ENCODE measurements around the gene GLDC. TPM values are rescaled to one million over a fixed set of nuclear protein-coding genes. Genes with fewer than 3 reads are reported as not detected.
"Not testable (repeated sequence)": the region's sequence is repeated elsewhere in the genome, so short reads cannot be mapped to it uniquely, and the experiment has no call there.

The GLDC gene
- polyA plus RNA-seq, 1 donor, result 1.3 TPM

DNA sequence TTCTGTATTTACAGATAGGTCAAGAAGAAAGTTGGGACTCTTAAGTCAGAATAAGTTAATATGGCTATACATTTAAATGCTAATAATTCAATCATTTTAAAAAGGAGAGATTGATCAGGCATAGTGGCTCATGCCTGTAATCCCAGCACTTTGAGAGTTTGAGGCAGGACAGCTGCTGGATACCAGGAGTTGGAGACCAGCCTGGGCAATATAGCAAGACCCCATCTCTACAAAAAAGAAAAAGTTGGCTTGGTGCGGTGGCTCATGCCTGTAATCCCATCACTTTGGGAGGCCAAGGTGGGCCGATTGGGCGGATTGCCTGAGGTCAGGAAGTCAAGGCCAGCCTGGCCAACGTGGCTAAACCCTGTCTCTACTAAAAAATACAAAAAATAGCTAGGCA is 15.0 kb upstream of the GLDC start:
- DNase-seq, result no peak

DNA sequence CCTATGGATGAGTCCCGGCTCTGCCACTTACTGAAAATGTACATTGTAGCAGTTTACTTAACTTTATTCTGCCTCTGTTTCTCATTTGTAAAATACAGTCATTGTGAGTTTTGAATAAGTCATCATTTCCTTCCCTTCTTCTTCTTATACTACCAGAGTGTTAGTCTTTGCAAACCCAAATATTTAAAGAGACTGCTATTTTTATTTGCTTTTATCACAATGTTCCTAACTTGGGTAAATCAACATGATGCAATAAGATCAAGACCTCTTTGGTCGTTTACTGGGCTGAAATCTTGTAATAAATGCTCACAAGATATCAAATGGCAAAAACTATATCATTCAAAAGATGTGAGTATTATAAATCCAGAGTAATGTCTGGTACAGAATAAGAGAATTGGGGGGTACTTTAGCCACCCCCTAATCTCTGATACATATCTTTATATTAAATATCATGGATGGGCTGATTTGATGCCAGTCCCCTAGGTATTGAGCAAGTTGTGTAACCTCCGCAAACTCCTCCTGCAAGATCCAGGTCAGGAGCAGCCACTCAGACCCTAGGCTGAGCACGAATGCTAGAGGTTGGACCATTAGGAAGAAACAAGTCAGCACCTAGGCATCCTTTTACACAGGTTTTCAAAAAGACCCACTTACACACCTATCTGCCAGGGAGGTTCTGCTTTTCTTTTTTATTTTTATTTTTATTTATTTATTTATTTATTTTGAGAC is 13.3 kb upstream of the GLDC start:
- DNase-seq, result no peak

DNA sequence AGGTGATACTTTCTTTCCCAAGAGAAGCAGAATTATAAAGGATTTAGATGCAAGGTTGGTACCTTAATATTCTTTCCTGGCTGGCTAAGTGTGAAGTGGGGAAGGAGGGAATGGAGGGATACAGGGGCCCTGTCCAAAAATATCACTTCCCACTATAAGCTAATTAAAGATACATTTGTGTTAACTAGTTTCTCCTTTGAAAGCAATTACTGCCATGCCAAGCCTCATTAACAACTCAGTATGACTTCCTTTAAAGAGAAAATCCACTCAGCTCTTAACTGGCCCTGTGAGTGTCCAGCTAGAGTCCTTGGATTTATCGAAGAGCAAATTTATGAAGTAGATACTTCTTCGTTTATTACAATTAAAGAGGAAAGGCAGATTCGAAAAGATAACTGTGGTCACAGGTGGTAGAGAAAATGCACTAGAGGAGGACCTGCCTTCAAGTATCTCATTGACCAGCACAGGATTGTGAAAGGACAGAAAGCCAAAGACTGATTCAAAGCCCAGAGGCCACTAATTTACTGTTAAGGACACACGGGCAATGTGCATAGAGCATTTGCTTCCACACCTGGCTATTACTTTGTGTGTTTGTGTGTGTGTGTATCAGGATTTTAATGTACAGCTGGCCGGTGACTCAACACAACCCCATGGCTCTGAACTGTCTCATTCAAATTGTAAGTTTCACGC is 11.2 kb upstream of the GLDC start:
- DNase-seq, result no peak

DNA sequence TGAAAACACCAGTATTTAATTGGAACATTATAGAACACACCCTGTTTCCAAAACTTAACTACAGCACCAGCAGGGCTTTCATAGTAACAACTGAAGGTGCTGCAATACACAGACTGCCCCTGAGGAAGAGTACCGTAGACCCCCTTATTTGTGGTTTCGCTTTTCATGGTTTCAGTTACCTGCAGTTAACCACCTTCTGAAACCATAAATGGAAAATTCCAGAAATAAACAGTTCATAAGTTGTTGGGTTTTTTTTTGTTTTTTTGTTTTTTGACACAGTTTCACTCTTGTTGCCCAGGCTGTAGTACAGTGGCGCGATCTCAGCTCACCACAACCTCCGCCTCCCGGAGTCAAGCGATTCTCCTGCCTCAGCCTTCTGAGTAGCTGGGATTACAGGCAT is 9.5 kb upstream of the GLDC start:
- DNase-seq, result no peak

DNA sequence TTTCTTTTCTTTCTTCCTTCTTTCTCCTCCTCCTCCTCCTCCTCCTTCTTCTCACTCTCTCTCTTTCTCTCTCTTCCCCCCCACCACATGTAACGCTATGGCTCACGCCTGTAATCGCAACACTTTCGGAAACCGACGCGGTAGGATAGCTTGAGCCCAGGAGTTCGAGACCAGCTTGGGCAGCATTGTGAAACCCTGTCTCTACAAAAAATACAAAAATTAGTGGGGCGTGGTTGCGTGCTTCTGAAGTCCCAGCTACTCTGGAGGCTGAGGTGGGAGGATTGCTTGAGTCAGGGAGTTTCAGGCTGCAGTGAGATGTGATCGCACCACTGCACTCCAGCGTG is 736 bp upstream of the GLDC start:
- DNase-seq, result no peak

DNA sequence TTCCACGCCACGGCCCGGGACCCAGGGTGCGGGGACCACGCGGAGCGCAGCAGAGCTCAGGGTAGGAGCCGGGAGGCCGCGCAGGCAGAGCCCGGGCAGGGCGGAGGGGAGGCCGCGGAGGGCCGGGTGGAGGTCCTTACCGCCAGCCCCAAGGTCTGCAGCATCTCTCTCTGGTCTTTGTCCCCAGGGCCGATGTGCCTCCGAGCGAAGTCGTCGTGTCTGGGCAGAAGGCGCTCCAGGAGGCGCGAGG is 499 bp downstream of the GLDC start:
- DNase-seq, result not testable (repeated sequence)

DNA sequence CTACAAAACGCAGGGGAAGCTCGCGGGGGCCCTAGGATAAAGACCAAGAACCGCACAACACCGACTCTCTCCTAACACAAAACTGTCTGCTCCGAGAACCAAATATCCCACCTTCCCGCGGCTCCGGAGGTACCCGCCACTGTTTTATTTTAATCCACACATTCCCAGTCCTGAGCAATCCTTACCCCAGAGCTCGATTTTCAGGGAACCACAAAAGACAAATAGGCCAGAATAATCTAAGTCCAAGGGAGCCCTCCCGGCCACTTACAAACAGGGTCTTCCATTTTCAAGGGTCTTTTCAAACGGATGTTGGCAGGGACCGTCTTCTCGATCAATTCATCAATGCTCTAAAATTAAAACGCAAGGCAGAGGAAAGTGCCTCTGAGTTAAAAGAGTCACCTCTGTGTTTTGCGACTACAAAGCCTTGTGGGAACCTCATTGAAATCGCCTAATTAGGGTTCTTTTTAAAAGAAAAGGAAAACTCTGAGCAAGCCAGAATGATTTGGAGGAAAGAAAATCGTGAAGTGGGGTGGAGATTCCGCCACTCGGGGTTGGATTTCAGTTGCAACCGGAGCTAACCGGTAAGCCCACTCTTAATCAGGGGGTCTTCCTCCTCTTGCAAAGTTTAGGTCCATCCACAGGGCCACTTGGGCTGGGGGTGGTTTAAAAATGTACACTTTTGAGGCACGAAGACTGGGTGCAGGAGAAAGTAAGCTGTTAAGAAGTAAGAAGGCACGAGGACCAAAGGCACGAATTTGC is 1.0 kb downstream of the GLDC start:
- no peak for DNase-seq

DNA sequence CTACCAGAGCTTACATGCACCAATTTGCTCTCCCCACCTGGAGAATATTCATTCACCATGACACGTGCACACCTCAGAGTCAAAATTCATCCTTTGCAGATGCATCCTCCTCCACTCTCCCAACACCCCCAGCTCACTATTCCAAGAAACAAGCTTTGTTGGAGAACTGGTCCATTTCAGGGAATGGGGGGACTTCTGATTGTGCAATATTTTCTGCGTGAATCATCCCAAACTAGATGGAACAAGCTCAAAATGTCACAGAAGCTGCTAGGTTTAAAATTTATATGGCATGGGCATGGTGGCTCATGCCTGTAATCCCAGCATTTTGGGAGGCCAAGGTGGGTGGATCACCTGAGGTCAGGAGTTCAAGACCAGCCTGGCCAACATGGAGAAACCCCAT is 3.6 kb downstream of the GLDC start:
- no peak for DNase-seq

DNA sequence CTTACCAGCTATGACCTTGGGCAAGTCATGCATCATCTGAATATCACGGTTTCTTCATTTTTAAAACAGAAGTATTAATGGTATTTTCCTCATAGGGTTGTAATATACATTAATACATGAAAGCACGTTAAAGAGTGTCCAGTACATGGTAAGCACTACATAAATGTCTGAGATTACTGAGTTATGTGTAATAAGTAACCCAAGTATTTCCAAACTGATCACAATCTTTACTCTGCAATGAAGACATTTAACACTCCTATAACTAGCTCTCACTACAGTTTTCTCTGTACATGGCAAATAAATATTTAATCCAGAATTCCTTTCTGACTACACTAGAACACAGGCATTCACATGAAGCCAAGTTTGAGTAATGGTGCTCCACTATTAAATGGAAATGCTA is 4.0 kb downstream of the GLDC start:
- DNase-seq, result no peak

DNA sequence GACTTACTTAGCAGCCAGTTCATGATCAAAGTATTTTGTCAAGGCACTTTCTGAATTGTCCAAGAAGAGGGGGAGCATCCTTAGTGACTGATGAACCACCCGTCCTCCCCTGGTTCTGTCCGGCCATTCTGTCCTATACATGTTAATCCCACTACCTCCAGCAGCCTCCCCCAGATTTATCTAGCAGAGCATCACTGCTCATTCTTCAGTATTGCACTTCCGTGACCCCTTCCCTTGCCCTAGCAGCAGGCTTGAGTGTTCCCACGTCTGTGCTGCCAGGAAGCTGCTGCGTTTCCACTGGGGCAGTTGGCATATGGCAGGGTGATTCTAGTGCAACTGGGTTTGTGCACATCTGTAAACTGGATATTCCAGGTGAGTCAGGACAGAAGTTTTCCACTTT is 4.5 kb downstream of the GLDC start:
- no peak for DNase-seq

DNA sequence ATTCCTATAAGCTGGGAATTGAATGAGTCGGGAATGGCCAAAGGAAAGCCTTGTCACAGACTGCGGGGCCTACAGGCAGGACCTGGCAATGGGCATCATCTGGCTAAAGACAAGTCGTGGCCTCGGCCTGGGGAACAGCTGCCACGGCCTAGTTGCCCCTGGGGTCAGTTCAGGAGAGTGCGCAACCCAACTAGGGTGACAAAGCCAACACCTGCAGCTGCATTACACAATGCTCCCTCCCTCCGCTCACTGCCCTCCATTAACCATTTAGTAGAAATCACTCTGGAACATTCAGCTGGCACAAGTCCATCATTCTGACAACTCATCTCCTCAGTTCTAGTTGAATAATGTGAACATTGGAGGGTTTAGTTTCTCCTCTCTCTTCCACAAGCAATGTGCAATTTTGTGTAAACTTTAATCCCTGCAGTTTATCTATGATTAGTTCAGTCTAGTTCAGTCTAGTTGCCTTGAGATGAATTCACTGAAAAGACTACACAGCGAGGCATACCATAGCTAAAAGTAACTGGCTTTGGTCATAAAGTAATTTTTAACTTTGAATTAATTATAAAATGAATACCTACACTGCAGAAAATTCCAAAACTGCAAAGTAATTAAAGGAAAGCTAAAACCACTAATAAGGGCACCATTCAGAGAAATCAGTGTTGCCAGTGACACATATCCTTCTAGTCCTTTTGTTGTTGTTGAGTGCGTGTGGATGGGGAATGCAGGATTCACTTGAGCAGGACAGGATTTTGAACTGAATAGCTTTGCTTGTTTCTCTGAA is 5.1 kb downstream of the GLDC start:
- no peak for DNase-seq

DNA sequence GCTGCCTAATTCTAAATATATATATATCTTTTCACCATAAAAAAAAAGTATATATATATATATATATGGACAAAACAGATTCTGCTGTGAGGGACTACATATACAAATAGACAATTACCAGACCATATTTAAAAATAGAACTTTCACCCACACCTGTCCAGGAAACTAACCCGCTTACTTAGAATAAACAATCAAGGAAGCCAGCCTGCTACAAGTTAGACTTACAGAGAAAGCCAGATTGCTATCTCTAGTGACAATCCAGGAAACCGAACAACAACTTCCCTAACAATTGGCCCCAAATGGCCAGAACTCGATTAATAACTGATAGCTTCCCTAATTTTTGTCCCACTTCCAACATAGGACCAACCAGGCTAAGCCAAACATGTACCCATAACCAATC is 5.9 kb downstream of the GLDC start:
- no peak for DNase-seq

DNA sequence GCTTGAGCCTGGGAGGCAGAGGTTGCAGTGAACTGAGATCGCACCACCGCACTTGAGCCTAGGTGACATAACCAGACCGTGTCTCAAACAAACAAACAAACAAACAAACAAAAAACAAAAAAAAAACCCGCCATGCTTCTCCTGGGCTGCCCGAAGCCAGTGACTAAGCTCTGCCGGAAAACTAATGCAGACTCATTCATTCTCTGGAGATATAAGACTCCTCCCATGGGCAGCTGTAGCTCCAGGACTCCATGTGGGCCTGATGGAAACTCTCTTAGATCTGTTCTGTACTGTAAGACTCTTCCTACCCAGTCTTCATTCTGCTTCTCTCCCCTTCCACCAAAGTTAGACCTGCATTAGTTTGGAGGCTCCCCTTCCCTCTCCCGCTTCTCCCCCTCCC is 11.1 kb downstream of the GLDC start:
- no peak for DNase-seq

DNA sequence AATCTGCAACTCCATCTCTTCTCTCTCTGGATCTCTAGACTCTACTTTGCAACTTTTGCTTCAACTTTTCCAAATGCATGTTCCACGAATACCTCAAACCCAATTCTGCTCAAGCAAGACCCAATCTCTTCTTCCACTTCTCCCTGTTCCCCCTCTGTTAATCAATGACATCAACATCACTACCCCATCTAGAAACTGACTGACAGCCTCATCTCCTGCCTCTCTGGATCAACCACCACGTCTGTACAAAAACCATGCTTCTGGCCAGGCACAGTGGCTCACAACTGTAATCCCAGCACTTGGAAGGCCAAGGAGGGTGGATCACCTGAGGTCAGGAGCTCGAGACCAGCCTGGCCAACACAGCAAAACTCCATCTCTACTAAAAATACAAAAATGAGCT is 12.2 kb downstream of the GLDC start:
- no peak for DNase-seq

DNA sequence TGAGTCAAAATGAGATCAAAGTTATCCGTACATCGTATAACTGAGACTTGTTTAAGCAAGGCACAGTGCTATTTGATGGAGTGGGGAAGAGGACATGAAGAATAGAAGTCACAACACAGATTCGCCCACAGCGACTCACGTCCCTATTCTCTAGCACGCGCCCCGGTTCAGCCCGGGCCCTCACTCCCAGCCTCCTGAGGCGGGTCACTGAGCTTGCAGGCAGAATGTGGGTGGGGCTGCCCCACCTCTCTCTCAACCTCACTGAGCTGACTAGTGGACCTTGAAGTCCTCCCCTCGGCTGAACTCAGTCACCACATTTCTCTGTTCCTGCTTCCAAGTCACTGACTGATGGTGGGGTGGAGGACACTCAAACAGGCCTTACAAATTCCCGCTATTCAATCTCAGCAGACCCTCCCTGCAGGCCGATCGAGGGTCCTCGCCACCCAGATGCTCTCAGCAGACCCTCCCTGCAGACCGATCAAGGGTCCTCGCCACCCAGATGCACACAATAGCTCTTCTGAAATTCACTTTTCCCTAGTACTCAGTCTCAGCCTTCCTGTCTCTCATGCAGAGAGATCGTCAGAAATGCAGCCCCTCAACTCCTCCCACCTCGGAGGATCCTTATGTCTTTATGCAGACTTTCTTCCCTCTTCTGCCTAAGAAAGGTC is 12.9 kb downstream of the GLDC start:
- DNase-seq, result no peak

DNA sequence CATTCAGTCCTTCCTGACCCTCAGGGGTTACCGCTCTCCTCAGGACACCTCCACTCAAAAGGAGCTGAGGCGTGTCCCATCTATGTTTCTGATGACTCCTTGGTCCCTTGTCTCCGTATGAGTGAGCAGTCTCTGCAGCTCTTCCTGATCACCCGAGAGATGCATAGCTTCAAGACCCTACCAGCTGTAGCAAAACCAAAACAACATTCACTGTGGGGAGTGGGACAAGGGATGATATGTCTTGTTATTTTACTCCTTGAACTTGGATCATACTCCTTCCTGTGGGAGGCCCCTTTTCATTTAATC is 14.4 kb downstream of the GLDC start:
- DNase-seq, result no peak

DNA sequence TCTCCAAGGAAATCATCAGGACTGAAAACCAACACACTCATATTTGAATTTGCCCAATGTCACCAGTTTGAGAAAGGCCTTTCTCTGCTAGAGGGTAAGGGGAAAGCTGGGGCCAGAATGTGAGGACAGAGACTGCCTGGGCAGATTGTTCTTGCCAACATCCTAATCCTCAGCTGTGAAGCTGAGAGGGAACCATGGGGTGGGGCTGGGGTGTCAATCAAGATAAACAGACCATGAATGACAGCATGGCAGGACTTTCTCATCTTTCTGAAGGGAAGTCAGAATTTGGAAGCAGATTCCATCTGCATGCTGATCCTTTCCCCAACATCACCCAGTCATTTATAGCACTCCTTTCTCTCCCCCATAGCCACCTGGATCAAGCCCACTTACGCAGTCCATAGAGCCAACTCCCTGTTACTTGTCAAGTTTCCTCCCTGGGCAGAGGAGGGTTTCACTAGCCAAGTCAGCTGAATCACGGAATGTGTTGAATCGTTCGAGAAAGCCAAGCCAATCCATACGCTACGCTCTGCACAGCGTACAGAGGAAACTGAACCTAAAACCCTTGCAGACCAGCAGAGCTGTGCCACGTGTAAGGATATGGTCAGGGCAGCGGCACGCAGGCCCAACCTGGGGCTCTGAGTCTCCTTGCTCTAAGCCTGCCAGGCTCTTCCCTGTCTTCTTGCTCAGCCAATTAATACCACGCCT is 14.9 kb downstream of the GLDC start:
- DNase-seq, result no peak

DNA sequence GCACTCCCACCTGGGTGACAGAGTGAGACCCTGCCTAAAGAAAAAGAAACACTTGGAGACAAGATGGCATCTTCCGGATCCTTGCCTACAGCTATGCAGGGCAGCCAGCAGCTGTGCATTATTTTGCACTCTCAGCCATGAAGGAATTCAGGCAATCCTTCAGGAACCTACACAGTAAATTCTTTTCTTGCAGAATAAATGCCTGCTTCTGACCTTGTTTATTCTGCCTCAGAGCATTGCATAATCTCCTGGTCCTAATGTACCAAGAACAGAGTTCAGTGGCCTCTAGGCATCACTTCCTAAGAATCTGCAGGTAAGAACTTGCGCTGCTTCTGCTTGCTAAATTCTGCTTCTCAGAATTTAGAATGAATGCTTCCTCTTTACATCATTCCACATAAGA is 16.8 kb downstream of the GLDC start:
- DNase-seq, result no peak

DNA sequence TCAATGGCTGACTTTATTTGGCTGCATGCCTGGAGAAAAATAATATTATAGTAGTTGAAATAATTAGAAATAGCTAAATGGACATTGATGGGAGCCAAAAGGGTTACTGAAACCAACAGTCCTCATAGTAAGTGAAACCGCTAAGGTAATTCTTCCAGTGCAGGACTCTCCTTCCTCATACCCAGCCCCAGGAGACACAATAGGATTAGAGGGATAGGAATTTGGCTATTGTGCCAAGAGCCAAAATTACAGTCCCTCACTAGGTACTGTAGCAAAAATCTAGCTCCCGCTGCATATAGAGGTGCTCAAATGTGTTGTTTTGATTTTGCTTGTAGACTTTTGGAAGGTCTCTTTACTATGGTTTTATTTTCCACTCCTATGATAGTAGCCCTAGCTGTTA is 20.2 kb downstream of the GLDC start:
- DNase-seq, result no peak

DNA sequence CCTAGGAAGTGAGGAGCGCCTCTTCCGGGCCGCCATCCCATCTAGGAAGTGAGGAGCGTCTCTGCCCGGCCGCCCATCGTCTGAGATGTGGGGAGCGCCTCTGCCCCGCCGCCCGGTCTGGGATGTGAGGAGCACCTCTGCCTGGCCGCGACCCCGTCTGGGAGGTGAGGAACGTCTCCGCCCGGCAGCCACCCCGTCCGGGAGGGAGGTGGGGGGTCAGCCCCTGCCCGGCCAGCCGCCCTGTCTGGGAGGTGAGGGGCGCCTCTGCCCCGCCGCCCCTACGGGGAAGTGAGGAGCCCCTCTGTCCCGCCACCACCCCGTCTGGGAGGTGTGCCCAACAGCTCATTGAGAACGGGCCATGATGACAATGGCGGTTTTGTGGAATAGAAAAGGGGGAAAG is 22.7 kb downstream of the GLDC start:
- not testable (repeated sequence) for DNase-seq

DNA sequence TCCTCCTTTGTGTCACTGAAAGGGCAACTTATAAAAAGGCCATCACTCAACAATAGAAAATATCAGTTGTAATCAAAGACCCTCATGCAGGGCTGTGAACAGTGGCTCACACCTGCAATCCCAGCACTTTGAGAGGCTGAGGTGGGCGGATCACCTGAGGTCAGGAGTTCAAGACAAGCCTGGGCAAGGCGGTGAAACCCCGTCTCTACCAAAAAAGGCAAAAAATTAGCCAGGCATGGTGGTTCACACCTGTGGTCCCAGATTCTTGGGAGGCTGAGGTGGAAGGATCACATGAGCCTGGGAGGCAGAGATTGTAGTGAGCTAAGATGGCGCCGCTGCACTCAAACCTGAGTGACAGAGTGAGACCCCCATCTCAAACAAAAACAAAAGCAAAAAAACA is 24.7 kb downstream of the GLDC start:
- no peak for DNase-seq

DNA sequence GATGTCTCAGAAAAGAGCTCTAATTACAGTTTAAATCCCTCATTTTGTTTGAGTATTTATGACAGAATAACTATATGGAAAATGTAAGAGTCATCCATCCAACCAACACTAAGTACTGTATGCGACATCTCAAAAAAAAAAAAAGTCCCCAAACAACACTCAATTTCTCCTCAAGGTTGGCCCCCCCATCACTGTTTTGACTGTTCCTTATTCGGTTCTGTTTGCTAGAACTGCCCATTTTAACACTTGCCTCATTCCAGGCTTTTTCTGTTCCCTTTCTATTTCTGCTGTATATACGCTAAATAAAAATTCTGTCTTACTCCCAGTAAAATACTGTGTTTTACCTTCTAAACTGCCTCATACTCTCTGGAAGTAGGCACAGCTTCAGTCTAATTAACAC is 25.2 kb downstream of the GLDC start:
- no peak for DNase-seq

DNA sequence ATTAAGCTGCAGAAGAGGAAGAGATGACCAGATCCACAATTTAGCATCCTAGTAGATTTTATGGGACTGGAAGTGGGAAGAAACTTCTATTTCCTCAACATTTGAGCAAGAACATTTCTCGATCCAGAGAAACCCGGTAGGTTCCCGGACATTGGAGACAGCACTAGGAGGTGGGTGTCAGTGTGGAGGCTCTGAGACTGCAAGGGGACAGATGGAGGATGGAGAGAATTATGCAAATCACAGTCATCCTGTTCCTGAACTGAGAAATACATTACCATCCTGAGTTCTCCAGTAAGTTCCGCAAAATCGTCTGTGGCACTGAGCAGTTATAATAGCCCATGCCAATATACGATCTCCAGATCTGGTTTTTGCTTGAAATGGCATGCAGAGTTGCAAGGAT is 25.6 kb downstream of the GLDC start:
- no peak for DNase-seq

All from hindlimb muscle (tissue), 1 donor.